WTC11 (cell line): ENCODE measurements around the gene PHRF1. TPM values are rescaled to one million over a fixed set of nuclear protein-coding genes. Genes with fewer than 3 reads are reported as not detected.

Source experiments
- ATAC-seq: fragments of 200-7000 bp; cut with Tn5 transposase; 2 replicates; pipeline ENCODE4 v1.10.0; 2021; ENCODE audit warnings: mild to moderate bottlenecking, moderate library complexity
- CTCF ChIA-PET: fragments of 300-600 bp; sonication (Branson Sonifier 250); formaldehyde crosslinking; loops from one replicate; lab custom pipeline; 2021; ENCODE audit warnings: antibody characterized with exemption; lab: Charles Lee
- POLR2A ChIA-PET: fragments of 350-600 bp; sonication (Branson Sonifier 250); formaldehyde crosslinking; loops from one replicate; lab custom pipeline; 2021; ENCODE audit warnings: antibody characterized with exemption; lab: Charles Lee
- DNase-seq: peaks from one replicate; pipeline ENCODE4 v3.0.0; 2021; ENCODE audit warnings: low spot score
- H3K27ac Mint-ChIP-seq: 2 replicates; pipeline ENCODE4 v1.8.0; 2021; ENCODE audit warnings: mixed read lengths
- H3K27me3 Mint-ChIP-seq: 2 replicates; pipeline ENCODE4 v1.8.0; 2021; ENCODE audit warnings: low read depth, mild to moderate bottlenecking, moderate library complexity, mixed read lengths
- H3K36me3 Mint-ChIP-seq: 2 replicates; pipeline ENCODE4 v1.8.0; 2021; ENCODE audit warnings: mixed read lengths
- H3K4me1 Mint-ChIP-seq: 2 replicates; pipeline ENCODE4 v1.8.0; 2022; ENCODE audit warnings: mixed read lengths
- H3K4me3 Mint-ChIP-seq: 2 replicates; pipeline ENCODE4 v1.8.0; 2021; ENCODE audit warnings: mild to moderate bottlenecking, moderate library complexity, mixed read lengths
- H3K9me3 Mint-ChIP-seq: 2 replicates; pipeline ENCODE4 v1.8.0; 2021; ENCODE audit warnings: mixed read lengths
- ETV6 ChIP-seq: sonication (generic); formaldehyde crosslinking; IDR thresholded peaks from 2 replicates; pipeline ENCODE4 v1.8.1; 2022; ENCODE audit warnings: mild to moderate bottlenecking, missing genetic modification reagents
- JAZF1 ChIP-seq: fragments of 250-450 bp; sonication (Bioruptor Pico); IDR thresholded peaks from 2 replicates; pipeline ENCODE4 v1.9.0; 2021; ENCODE audit warnings: moderate library complexity, mild to moderate bottlenecking, inconsistent platforms
- MXD4 ChIP-seq: fragments of 250-450 bp; sonication (Bioruptor Pico); IDR thresholded peaks from 2 replicates; pipeline ENCODE4 v1.8.0; 2021; ENCODE audit warnings: mild to moderate bottlenecking, moderate library complexity, borderline replicate concordance
- MYBL2 ChIP-seq: sonication (generic); formaldehyde crosslinking; IDR thresholded peaks from 2 replicates; pipeline ENCODE4 v1.8.1; 2023; ENCODE audit warnings: mild to moderate bottlenecking, moderate library complexity, missing genetic modification reagents
- NFE2L1 ChIP-seq: sonication (generic); formaldehyde crosslinking; IDR thresholded peaks from 2 replicates; pipeline ENCODE4 v1.8.1; 2023; ENCODE audit warnings: missing genetic modification reagents
- SMAD3 ChIP-seq: sonication (generic); formaldehyde crosslinking; IDR thresholded peaks from 2 replicates; pipeline ENCODE4 v1.8.0; 2022; ENCODE audit warnings: missing genetic modification reagents, mild to moderate bottlenecking, borderline replicate concordance
- TCF7 ChIP-seq: sonication (generic); formaldehyde crosslinking; IDR thresholded peaks from 2 replicates; pipeline ENCODE4 v1.8.0; 2022; ENCODE audit warnings: mild to moderate bottlenecking, low read depth, missing genetic modification reagents, moderate library complexity
- TEAD1 ChIP-seq: sonication (generic); formaldehyde crosslinking; IDR thresholded peaks from 2 replicates; pipeline ENCODE4 v1.8.0; 2022; ENCODE audit warnings: mild to moderate bottlenecking, missing genetic modification reagents
- ZNF138 ChIP-seq: sonication (generic); formaldehyde crosslinking; conservative IDR thresholded peaks from 2 replicates; pipeline ENCODE4 v1.8.1; 2022; ENCODE audit warnings: mild to moderate bottlenecking, moderate library complexity, missing genetic modification reagents
- ZNF219 ChIP-seq: sonication (generic); formaldehyde crosslinking; IDR thresholded peaks from 2 replicates; pipeline ENCODE4 v1.8.0; 2023; ENCODE audit warnings: missing genetic modification reagents, mild to moderate bottlenecking, borderline replicate concordance
- total RNA-seq: library from RNA; stranded (reverse); gene quantifications from 3 replicates; pipeline ENCODE4 v1.2.3, GENCODE V29; 2021
- TF ChIP-seq, protein P1 (sequence below): sonication (generic); formaldehyde crosslinking; IDR thresholded peaks from 2 replicates; pipeline ENCODE4 v1.8.1; 2022; ENCODE audit warnings: low read depth, mild to moderate bottlenecking, moderate library complexity, missing genetic modification reagents, borderline replicate concordance
- TF ChIP-seq, protein P2 (sequence below): sonication (generic); formaldehyde crosslinking; IDR thresholded peaks from 2 replicates; pipeline ENCODE4 v1.8.0; 2022; ENCODE audit warnings: mild to moderate bottlenecking, missing genetic modification reagents
- TF ChIP-seq, protein P3 (sequence below): sonication (generic); formaldehyde crosslinking; IDR thresholded peaks from 2 replicates; pipeline ENCODE4 v1.8.0; 2022; ENCODE audit warnings: mild to moderate bottlenecking, missing genetic modification reagents
- TF ChIP-seq, protein P4 (sequence below): sonication (generic); formaldehyde crosslinking; IDR thresholded peaks from 2 replicates; pipeline ENCODE4 v1.8.1; 2022; ENCODE audit warnings: missing genetic modification reagents, borderline replicate concordance
- TF ChIP-seq, protein P5 (sequence below): sonication (generic); formaldehyde crosslinking; IDR thresholded peaks from 2 replicates; pipeline ENCODE4 v1.8.1; 2022; ENCODE audit warnings: low read depth, missing genetic modification reagents, borderline replicate concordance
- TF ChIP-seq, protein P6 (sequence below): sonication (generic); formaldehyde crosslinking; IDR thresholded peaks from 2 replicates; pipeline ENCODE4 v1.8.0; 2022; ENCODE audit warnings: mild to moderate bottlenecking, missing genetic modification reagents
- TF ChIP-seq, protein P7 (sequence below): sonication (generic); formaldehyde crosslinking; IDR thresholded peaks from 2 replicates; pipeline ENCODE4 v1.8.1; 2023; ENCODE audit warnings: mild to moderate bottlenecking, missing genetic modification reagents, moderate library complexity
- TF ChIP-seq, protein P8 (sequence below): sonication (generic); formaldehyde crosslinking; conservative IDR thresholded peaks from 2 replicates; pipeline ENCODE4 v1.8.1; 2022; ENCODE audit warnings: mild to moderate bottlenecking, missing genetic modification reagents

PHRF1 gene
- total RNA-seq, 1 experiment from 2014 or later, result 46.9 TPM

DNA sequence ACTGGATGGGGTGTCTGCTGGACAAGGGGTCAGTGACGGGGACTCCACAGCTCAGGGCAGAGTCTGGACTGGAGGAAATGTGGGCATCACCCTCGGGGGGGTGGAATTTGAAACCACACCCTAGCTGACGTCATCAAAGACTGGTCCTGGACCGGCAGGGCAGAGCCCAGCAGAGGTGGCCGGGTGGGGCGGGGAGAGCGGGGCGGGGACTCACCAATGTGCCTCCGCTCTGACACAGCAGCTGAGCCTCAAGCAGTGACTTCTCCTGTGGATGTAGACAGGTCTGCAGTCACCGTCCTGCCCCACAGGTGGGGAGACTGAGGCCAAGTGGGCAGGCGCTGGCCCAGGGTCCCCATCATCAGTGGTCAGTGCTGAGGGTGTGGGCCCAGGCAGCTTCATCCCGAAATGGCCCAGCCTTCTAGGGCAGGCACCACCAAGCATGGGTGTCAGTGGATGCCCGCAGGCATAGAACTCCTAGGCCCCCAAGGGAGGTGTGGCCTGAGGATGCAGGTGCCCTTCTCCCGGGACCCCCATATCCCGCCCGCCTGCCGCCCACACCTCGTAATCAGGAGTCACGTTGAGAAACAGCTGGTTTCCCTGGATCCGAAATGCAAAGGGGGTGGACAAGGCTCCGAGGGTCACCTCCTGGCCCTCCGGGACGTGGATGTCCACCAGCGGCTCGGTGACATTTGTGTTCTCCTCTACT, 47.9 kb downstream of the PHRF1 start:
- POLR2A ChIA-PET, result no interaction called here
- no peak for DNase-seq

More for the DNA sequence above, 47.9 kb downstream of the PHRF1 start:
- Mint-ChIP-seq H3K36me3 (no peaks in the 10 kb centered on the region), H3K4me1 (peaks cover 8% of the 10 kb centered on the region), H3K4me3 (no peak overlapping the region), H3K9me3 (no peaks in the 10 kb centered on the region), H3K27ac (no peak overlapping the region), H3K27me3 (peaks cover 23% of the 10 kb centered on the region)
- ATAC-seq, result no peak
- no peak for TF ChIP-seq NFE2L1 (CRISPR knock-in tag)
- TF ChIP-seq TEAD1 (CRISPR knock-in tag), result no peak
- TF ChIP-seq, protein P1, sequence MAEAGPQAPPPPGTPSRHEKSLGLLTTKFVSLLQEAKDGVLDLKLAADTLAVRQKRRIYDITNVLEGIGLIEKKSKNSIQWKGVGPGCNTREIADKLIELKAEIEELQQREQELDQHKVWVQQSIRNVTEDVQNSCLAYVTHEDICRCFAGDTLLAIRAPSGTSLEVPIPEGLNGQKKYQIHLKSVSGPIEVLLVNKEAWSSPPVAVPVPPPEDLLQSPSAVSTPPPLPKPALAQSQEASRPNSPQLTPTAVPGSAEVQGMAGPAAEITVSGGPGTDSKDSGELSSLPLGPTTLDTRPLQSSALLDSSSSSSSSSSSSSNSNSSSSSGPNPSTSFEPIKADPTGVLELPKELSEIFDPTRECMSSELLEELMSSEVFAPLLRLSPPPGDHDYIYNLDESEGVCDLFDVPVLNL (CRISPR knock-in tag), result no peak
- no peak for TF ChIP-seq TCF7 (CRISPR knock-in tag)
- TF ChIP-seq SMAD3 (CRISPR knock-in tag), result no peak
- TF ChIP-seq JAZF1 (CRISPR knock-in tag), result no peak
- TF ChIP-seq MYBL2 (CRISPR knock-in tag), result no peak
- TF ChIP-seq, protein P2, sequence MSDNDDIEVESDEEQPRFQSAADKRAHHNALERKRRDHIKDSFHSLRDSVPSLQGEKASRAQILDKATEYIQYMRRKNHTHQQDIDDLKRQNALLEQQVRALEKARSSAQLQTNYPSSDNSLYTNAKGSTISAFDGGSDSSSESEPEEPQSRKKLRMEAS (CRISPR knock-in tag), result no peak
- TF ChIP-seq, protein P3, sequence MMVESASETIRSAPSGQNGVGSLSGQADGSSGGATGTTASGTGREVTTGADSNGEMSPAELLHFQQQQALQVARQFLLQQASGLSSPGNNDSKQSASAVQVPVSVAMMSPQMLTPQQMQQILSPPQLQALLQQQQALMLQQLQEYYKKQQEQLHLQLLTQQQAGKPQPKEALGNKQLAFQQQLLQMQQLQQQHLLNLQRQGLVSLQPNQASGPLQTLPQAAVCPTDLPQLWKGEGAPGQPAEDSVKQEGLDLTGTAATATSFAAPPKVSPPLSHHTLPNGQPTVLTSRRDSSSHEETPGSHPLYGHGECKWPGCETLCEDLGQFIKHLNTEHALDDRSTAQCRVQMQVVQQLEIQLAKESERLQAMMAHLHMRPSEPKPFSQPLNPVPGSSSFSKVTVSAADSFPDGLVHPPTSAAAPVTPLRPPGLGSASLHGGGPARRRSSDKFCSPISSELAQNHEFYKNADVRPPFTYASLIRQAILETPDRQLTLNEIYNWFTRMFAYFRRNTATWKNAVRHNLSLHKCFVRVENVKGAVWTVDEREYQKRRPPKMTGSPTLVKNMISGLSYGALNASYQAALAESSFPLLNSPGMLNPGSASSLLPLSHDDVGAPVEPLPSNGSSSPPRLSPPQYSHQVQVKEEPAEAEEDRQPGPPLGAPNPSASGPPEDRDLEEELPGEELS, result no peak
- TF ChIP-seq, protein P4, sequence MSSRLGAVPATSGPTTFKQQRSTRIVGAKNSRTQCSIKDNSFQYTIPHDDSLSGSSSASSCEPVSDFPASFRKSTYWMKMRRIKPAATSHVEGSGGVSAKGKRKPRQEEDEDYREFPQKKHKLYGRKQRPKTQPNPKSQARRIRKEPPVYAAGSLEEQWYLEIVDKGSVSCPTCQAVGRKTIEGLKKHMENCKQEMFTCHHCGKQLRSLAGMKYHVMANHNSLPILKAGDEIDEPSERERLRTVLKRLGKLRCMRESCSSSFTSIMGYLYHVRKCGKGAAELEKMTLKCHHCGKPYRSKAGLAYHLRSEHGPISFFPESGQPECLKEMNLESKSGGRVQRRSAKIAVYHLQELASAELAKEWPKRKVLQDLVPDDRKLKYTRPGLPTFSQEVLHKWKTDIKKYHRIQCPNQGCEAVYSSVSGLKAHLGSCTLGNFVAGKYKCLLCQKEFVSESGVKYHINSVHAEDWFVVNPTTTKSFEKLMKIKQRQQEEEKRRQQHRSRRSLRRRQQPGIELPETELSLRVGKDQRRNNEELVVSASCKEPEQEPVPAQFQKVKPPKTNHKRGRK, result no peak
- TF ChIP-seq, protein P5, sequence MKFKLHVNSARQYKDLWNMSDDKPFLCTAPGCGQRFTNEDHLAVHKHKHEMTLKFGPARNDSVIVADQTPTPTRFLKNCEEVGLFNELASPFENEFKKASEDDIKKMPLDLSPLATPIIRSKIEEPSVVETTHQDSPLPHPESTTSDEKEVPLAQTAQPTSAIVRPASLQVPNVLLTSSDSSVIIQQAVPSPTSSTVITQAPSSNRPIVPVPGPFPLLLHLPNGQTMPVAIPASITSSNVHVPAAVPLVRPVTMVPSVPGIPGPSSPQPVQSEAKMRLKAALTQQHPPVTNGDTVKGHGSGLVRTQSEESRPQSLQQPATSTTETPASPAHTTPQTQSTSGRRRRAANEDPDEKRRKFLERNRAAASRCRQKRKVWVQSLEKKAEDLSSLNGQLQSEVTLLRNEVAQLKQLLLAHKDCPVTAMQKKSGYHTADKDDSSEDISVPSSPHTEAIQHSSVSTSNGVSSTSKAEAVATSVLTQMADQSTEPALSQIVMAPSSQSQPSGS, result no peak
- TF ChIP-seq, protein P6, sequence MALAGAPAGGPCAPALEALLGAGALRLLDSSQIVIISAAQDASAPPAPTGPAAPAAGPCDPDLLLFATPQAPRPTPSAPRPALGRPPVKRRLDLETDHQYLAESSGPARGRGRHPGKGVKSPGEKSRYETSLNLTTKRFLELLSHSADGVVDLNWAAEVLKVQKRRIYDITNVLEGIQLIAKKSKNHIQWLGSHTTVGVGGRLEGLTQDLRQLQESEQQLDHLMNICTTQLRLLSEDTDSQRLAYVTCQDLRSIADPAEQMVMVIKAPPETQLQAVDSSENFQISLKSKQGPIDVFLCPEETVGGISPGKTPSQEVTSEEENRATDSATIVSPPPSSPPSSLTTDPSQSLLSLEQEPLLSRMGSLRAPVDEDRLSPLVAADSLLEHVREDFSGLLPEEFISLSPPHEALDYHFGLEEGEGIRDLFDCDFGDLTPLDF, result no peak
- TF ChIP-seq ETV6 (CRISPR knock-in tag), result no peak
- no peak for TF ChIP-seq ZNF219 (CRISPR knock-in tag)
- TF ChIP-seq MXD4 (CRISPR knock-in tag), result no peak
- TF ChIP-seq, protein P7, sequence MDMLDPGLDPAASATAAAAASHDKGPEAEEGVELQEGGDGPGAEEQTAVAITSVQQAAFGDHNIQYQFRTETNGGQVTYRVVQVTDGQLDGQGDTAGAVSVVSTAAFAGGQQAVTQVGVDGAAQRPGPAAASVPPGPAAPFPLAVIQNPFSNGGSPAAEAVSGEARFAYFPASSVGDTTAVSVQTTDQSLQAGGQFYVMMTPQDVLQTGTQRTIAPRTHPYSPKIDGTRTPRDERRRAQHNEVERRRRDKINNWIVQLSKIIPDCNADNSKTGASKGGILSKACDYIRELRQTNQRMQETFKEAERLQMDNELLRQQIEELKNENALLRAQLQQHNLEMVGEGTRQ (CRISPR knock-in tag), result no peak
- TF ChIP-seq, protein P8, sequence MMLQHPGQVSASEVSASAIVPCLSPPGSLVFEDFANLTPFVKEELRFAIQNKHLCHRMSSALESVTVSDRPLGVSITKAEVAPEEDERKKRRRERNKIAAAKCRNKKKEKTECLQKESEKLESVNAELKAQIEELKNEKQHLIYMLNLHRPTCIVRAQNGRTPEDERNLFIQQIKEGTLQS (CRISPR knock-in tag), result no peak
- TF ChIP-seq ZNF138, result no peak
- CTCF ChIA-PET, result no interaction called here
